ENCODE results near the gene MYO1G.

Gene MYO1G

GRCh38 chr7:44966731-44967538 is 11.9 kb downstream of the MYO1G start:
- DNase-seq (ENCODE audit: low read depth): no peak

GRCh38 chr7:44965937-44966730 is 12.7 kb downstream of the MYO1G start:
- DNase-seq (ENCODE audit: low read depth): no peak

- DNase-seq (ENCODE audit: low read depth): no peak
These were observed 13.3 kb downstream of the MYO1G start for GRCh38 chr7:44965441-44965903.

- no peak for DNase-seq (ENCODE audit: low read depth)
These were observed 13.9 kb downstream of the MYO1G start for GRCh38 chr7:44964831-44965440.

- no peak for DNase-seq (ENCODE audit: low read depth)
These were observed 14.4 kb downstream of the MYO1G start for GRCh38 chr7:44964384-44964830.

GRCh38 chr7:44963364-44964290 is 15.2 kb downstream of the MYO1G start:
- DNase-seq (ENCODE audit: low read depth): no peak

- DNase-seq (ENCODE audit: low read depth): no peak
These were observed 16.1 kb downstream of the MYO1G start for GRCh38 chr7:44962483-44963251.

- no peak for DNase-seq (ENCODE audit: low read depth)
These were observed 16.9 kb downstream of the MYO1G start for GRCh38 chr7:44961844-44962482.

- DNase-seq (ENCODE audit: low read depth): no peak
These were observed 18.7 kb downstream of the MYO1G start for GRCh38 chr7:44960011-44960580.

GRCh38 chr7:44959433-44959951 is 19.3 kb downstream of the MYO1G start:
- DNase-seq (ENCODE audit: low read depth): no peak

GRCh38 chr7:44958645-44959344 is 20.0 kb downstream of the MYO1G start:
- DNase-seq (ENCODE audit: low read depth): no peak

GRCh38 chr7:44956157-44956766 is 22.6 kb downstream of the MYO1G start:
- DNase-seq (ENCODE audit: low read depth): no peak

GRCh38 chr7:44955733-44956132 is 23.1 kb downstream of the MYO1G start:
- DNase-seq (ENCODE audit: low read depth): no peak

- no peak for DNase-seq (ENCODE audit: low read depth)
These were observed 25.7 kb downstream of the MYO1G start for GRCh38 chr7:44953156-44953555.

- no peak for DNase-seq (ENCODE audit: low read depth)
These were observed 29.5 kb downstream of the MYO1G start for GRCh38 chr7:44949303-44949702.

- no peak for DNase-seq (ENCODE audit: low read depth)
These were observed 33.3 kb downstream of the MYO1G start for GRCh38 chr7:44945479-44945878.

GRCh38 chr7:44944821-44945220 is 34.0 kb downstream of the MYO1G start:
- no peak for DNase-seq (ENCODE audit: low read depth)

GRCh38 chr7:44943631-44944030 is 35.2 kb downstream of the MYO1G start:
- DNase-seq (ENCODE audit: low read depth): no peak

- DNase-seq (ENCODE audit: low read depth): no peak
These were observed 41.4 kb downstream of the MYO1G start for GRCh38 chr7:44937426-44937825.
